Measurements from ENCODE around the gene DNPH1.

- TF ChIP-seq EP300 (IDR thresholded peaks at IDR 0.05) (no peak), POLR2A (IDR thresholded peaks at IDR 0.05; ENCODE audit: low read length) (peak; percentile 61), CTCF (IDR thresholded peaks at IDR 0.05) (peak; percentile 81), ESRRA (IDR thresholded peaks at IDR 0.05; ENCODE audit: borderline replicate concordance, low read length) (no peak), RNF2 (IDR thresholded peaks at IDR 0.05; ENCODE audit: borderline replicate concordance, low read depth) (no peak), ZFP36 (IDR thresholded peaks at IDR 0.05; ENCODE audit: borderline replicate concordance, partially characterized antibody) (no peak), EHMT2 (IDR thresholded peaks at IDR 0.05; ENCODE audit: low read depth) (no peak), MAX (IDR thresholded peaks at IDR 0.05) (peak; percentile 92), SREBF2 (IDR thresholded peaks at IDR 0.05) (no peak), TFCP2L1 (CRISPR knock-in tag; IDR thresholded peaks at IDR 0.05) (no peak)
Measured at GRCh38 chr6:43228951-43229802, at the start of gene DNPH1.
